ENCODE results near the gene DDIT3.

Gene DDIT3

DNA sequence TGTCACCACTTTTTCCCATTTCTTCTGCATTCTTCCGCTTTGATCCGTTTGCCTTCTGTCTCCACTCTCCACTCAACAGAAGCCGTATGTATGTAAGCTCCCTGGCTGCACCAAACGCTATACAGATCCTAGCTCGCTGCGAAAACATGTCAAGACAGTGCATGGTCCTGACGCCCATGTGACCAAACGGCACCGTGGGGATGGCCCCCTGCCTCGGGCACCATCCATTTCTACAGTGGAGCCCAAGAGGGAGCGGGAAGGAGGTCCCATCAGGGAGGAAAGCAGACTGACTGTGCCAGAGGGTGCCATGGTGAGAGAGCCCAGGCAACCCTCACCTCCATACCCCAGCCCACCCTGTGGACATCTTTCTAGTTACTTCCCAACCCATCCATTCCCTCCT, 52.4 kb downstream of the DDIT3 start:
- DNase-seq (ENCODE audit: low spot score): no peak

DNA sequence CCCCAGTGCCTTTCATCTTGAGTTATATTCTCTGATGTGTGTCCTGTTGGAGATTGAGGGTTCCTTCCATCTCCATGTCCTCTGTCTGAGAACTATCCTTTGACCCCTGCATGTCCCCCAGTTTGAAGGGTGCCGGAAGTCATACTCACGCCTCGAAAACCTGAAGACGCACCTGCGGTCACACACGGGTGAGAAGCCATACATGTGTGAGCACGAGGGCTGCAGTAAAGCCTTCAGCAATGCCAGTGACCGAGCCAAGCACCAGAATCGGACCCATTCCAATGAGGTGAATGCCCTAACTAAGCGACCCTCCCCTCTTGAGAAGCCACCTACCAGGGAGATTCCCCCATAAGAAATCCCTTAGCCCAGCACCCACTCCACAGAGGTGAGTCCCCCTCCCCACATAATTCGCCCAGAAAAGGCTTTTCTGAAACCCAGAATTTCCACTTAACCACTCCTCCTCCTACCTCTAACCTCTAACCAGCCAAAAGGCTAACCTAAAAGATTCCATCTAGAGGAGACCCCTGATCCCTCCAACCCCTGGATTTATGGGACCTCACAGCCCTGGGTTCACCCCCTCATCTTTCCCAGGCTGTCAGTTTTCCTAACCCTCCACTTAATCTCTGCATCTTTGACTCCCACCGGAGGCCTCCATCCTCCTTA, 53.0 kb downstream of the DDIT3 start:
- DNase-seq (ENCODE audit: low spot score): no peak

Measured in RKO (cell line).